ENCODE data around the gene UNC5CL.
"Not testable (repeated sequence)": the region's sequence is repeated elsewhere in the genome, so short reads cannot be mapped to it uniquely, and the experiment has no call there.

UNC5CL gene

GRCh38 chr6:41015860-41016259, 23.2 kb downstream of the UNC5CL start:
- not testable (repeated sequence) for ATAC-seq (ENCODE audit: low read depth); H3K4me1 Mint-ChIP-seq; H3K9me3 Mint-ChIP-seq; H3K4me3 Mint-ChIP-seq; H3K27ac Mint-ChIP-seq; DNase-seq (ENCODE audit: low spot score in 2 of 2)
- Mint-ChIP-seq H3K27me3 (peaks cover 11% of the 10 kb centered on the region), H3K36me3 (peaks cover 13% of the 10 kb centered on the region)

GRCh38 chr6:41014780-41015179, 24.2 kb downstream of the UNC5CL start:
- Mint-ChIP-seq H3K36me3 (peaks cover 8% of the 10 kb centered on the region), H3K9me3 (peaks cover 3% of the 10 kb centered on the region), H3K27me3 (peaks cover 10% of the 10 kb centered on the region), H3K4me3 (no peak overlapping the region), H3K27ac (no peak overlapping the region), H3K4me1 (no peaks in the 10 kb centered on the region)
- no peak for DNase-seq (ENCODE audit: low spot score in 2 of 2)
- no peak for ATAC-seq (ENCODE audit: low read depth)

GRCh38 chr6:41013466-41014153, 25.4 kb downstream of the UNC5CL start:
- Mint-ChIP-seq H3K9me3 (peaks cover 3% of the 10 kb centered on the region), H3K36me3 (peaks cover 7% of the 10 kb centered on the region), H3K27ac (no peak overlapping the region), H3K27me3 (peaks cover 10% of the 10 kb centered on the region), H3K4me3 (no peak overlapping the region), H3K4me1 (no peaks in the 10 kb centered on the region)
- DNase-seq (ENCODE audit: low spot score in 2 of 2) (no peak), ATAC-seq (ENCODE audit: low read depth) (no peak)

DNA sequence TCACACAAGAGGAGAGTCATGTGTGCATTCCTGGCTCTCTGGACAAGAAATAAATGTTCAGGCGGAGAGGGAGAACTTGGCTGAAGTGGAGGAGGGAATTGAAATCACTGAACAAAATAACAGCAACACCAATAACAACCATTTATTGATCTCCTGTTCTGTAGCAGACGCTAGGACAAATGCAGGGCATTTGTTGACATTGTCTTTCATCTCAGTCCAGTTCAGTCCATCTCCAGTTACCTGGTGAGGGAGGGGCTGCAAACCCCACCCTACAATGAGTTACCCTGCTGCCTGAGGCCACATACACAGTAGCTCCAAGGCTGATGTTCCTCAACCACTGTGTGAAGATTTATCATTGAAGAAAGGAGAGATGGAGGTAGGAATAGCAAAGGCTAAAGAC, 27.3 kb downstream of the UNC5CL start:
- Mint-ChIP-seq H3K27ac (no peak overlapping the region), H3K36me3 (peaks cover 2% of the 10 kb centered on the region), H3K9me3 (no peaks in the 10 kb centered on the region), H3K27me3 (peaks cover 6% of the 10 kb centered on the region), H3K4me3 (no peak overlapping the region), H3K4me1 (no peaks in the 10 kb centered on the region)
- ATAC-seq (ENCODE audit: low read depth) (no peak), DNase-seq (ENCODE audit: low spot score in 2 of 2) (no peak)

DNA sequence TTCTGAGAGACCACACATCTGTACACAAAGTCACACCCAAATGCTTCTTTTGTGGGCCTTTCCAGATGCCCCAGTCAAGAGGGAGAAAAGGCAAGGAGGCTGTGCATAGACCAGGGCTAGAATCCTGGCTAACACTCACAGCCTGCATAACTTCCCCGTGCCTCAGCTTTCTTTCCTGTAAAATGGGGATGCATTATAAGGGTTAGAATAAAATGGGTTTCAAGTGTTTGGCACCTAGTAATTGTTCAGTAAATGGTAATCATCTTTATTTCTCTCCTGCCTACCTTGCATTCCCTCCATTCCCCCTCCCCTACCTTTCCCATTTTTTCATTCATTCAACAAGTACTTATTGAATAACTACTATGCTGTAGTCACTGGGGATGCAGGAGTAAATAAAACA, 29.4 kb downstream of the UNC5CL start:
- H3K36me3 Mint-ChIP-seq: peaks cover 2% of the 10 kb centered on the region
- H3K9me3 Mint-ChIP-seq: no peaks in the 10 kb centered on the region
- H3K27ac Mint-ChIP-seq: no peak overlapping the region
- no peak for DNase-seq (ENCODE audit: low spot score in 2 of 2)
- ATAC-seq (ENCODE audit: low read depth): no peak
- peaks cover 7% of the 10 kb centered on the region for H3K27me3 Mint-ChIP-seq
- no peaks in the 10 kb centered on the region for H3K4me1 Mint-ChIP-seq
- H3K4me3 Mint-ChIP-seq: no peak overlapping the region

- no peak for DNase-seq (ENCODE audit: low spot score in 2 of 2)
- Mint-ChIP-seq H3K27me3 (peaks cover 12% of the 10 kb centered on the region), H3K9me3 (no peaks in the 10 kb centered on the region), H3K4me1 (no peaks in the 10 kb centered on the region), H3K4me3 (no peak overlapping the region), H3K27ac (no peak overlapping the region), H3K36me3 (peaks cover 2% of the 10 kb centered on the region)
- ATAC-seq (ENCODE audit: low read depth): no peak
Observed at GRCh38 chr6:41008011-41008410, 31.0 kb downstream of the UNC5CL start.

GRCh38 chr6:41006980-41007379, 32.0 kb downstream of the UNC5CL start:
- not testable (repeated sequence) for ATAC-seq (ENCODE audit: low read depth); H3K36me3 Mint-ChIP-seq; H3K9me3 Mint-ChIP-seq; DNase-seq (ENCODE audit: low spot score in 2 of 2); H3K4me1 Mint-ChIP-seq; H3K4me3 Mint-ChIP-seq; H3K27ac Mint-ChIP-seq
- H3K27me3 Mint-ChIP-seq: peaks cover 12% of the 10 kb centered on the region

DNA sequence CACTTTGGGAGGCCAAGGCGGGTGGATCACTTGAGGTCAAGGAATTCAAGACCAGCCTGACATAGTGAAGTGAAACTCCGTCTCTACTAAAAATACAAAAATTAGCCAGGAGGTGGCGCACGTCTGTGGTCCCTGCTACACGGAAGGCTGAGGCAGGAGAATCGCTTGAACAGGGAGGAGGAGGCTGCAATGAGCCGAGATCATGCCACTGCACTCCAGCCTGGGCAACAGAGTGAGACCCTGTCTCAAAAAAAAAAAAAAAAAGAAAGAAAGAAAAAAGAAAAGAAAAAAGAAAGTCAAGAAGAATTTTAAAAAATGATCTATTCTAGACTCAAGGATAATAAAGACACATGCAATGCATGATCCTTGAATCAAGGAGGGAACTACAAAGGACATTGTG, 32.8 kb downstream of the UNC5CL start:
- not testable (repeated sequence) for H3K4me1 Mint-ChIP-seq, H3K27ac Mint-ChIP-seq, H3K9me3 Mint-ChIP-seq, H3K4me3 Mint-ChIP-seq, H3K36me3 Mint-ChIP-seq
- peak; percentile 73 for ATAC-seq (ENCODE audit: low read depth)
- peaks cover 13% of the 10 kb centered on the region for H3K27me3 Mint-ChIP-seq
- peak; percentile 61 to 63 for DNase-seq (ENCODE audit: low spot score in 2 of 2)

DNA sequence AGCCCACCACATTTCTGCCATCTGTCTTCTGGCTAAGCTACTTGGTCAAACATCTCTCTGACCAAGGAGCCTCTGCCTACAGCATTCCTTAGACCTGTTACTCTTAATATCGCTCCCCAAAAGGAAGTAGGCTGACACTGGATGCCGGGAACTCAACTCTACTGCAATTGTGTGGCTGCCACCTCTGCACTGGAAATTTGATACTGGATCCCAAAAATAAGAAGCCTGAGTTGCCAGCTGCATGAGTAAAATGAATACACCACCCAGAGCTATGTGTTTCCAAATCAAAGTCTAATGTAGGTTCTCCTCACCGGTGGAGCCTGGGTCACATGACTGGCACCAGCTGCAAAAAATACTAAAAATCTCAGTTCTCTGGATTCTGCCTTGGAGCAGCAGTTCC, 36.9 kb downstream of the UNC5CL start:
- no peaks in the 10 kb centered on the region for H3K9me3 Mint-ChIP-seq
- H3K4me3 Mint-ChIP-seq: no peak overlapping the region
- no peaks in the 10 kb centered on the region for H3K4me1 Mint-ChIP-seq
- DNase-seq (ENCODE audit: low spot score in 2 of 2): no peak
- H3K27me3 Mint-ChIP-seq: peaks cover 17% of the 10 kb centered on the region
- no peak overlapping the region for H3K27ac Mint-ChIP-seq
- no peak for ATAC-seq (ENCODE audit: low read depth)
- no peaks in the 10 kb centered on the region for H3K36me3 Mint-ChIP-seq

DNA sequence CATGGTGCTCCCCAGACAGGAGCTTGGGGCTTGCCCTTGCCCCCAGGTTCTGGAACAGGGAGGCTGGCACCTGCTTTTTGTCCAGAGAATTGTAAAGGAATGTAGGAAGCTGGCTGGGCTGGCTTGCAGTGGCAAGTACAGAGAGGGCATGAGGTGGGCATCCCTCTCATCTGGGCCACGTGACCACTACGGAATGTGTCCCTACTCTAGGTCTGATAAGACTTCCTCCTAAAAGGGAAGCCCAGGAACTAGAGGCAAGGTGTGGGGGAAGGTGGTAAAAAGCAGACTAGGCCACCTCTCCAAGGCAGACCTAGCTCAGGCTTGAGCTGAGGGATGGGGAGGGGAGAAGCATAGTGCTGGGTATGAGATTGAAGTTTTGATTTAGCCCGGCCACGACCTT, 38.8 kb downstream of the UNC5CL start:
- no peak overlapping the region for H3K27ac Mint-ChIP-seq
- no peaks in the 10 kb centered on the region for H3K9me3 Mint-ChIP-seq
- ATAC-seq (ENCODE audit: low read depth) (no peak), DNase-seq (ENCODE audit: low spot score in 2 of 2) (no peak)
- H3K27me3 Mint-ChIP-seq: peaks cover 19% of the 10 kb centered on the region
- H3K4me3 Mint-ChIP-seq: no peak overlapping the region
- no peaks in the 10 kb centered on the region for H3K4me1 Mint-ChIP-seq
- peaks cover 1% of the 10 kb centered on the region for H3K36me3 Mint-ChIP-seq

- H3K36me3 Mint-ChIP-seq: peaks cover 1% of the 10 kb centered on the region
- H3K4me1 Mint-ChIP-seq: no peaks in the 10 kb centered on the region
- H3K27ac Mint-ChIP-seq: no peak overlapping the region
- ATAC-seq (ENCODE audit: low read depth) (peak; percentile 62), DNase-seq (ENCODE audit: low spot score in 2 of 2) (no peak)
- no peak overlapping the region for H3K4me3 Mint-ChIP-seq
- H3K9me3 Mint-ChIP-seq: no peaks in the 10 kb centered on the region
- peaks cover 22% of the 10 kb centered on the region for H3K27me3 Mint-ChIP-seq
Observed at GRCh38 chr6:40999569-40999968, 39.5 kb downstream of the UNC5CL start.

DNA sequence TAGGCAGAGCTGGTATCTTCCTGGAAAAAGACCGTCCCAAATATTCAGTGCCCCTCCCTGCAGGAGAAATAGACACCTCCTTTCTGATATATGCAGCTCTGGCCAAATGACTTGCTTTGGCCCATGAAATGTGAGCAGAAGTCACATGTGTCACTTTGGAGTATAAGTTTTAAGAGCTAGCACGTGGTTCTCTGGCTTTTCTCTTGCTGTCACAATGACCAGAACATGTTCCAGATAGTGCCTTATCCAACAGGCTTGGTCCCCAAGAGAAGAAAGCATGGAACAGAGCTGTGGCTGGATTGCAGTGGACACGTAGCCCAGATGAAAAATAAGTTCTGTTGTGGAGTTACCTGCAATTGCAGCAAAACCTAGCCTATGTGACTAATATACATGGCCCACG, 40.4 kb downstream of the UNC5CL start:
- Mint-ChIP-seq H3K36me3 (peaks cover 1% of the 10 kb centered on the region), H3K27ac (no peak overlapping the region), H3K4me1 (no peaks in the 10 kb centered on the region), H3K4me3 (no peak overlapping the region), H3K27me3 (peaks cover 24% of the 10 kb centered on the region), H3K9me3 (no peaks in the 10 kb centered on the region)
- no peak for DNase-seq (ENCODE audit: low spot score in 2 of 2)
- ATAC-seq (ENCODE audit: low read depth): no peak

- peaks cover 24% of the 10 kb centered on the region for H3K27me3 Mint-ChIP-seq
- peaks cover 1% of the 10 kb centered on the region for H3K36me3 Mint-ChIP-seq
- H3K4me3 Mint-ChIP-seq: no peak overlapping the region
- no peaks in the 10 kb centered on the region for H3K4me1 Mint-ChIP-seq
- no peak overlapping the region for H3K27ac Mint-ChIP-seq
- H3K9me3 Mint-ChIP-seq: no peaks in the 10 kb centered on the region
- no peak for ATAC-seq (ENCODE audit: low read depth)
- no peak for DNase-seq (ENCODE audit: low spot score in 2 of 2)
Observed at GRCh38 chr6:40997234-40997957, 41.6 kb downstream of the UNC5CL start.

GRCh38 chr6:40996591-40997233, 42.3 kb downstream of the UNC5CL start:
- H3K9me3 Mint-ChIP-seq: no peaks in the 10 kb centered on the region
- H3K4me1 Mint-ChIP-seq: no peaks in the 10 kb centered on the region
- peaks cover 1% of the 10 kb centered on the region for H3K36me3 Mint-ChIP-seq
- DNase-seq (ENCODE audit: low spot score in 2 of 2): no peak
- H3K27me3 Mint-ChIP-seq: peaks cover 22% of the 10 kb centered on the region
- no peak overlapping the region for H3K27ac Mint-ChIP-seq
- no peak for ATAC-seq (ENCODE audit: low read depth)
- no peak overlapping the region for H3K4me3 Mint-ChIP-seq
